Activated CD4-positive, alpha-beta T cell treated with anti-CD3 and anti-CD28 coated beads, Interleukin-2, amount 10 ng/mL, durations not matched to agents 24 days and 14 days (primary cell): ENCODE measurements around the gene DPT. TPM values are rescaled to one million over a fixed set of nuclear protein-coding genes. Genes with fewer than 3 reads are reported as not detected.

Experiments
- DNase-seq: peaks from one replicate; pipeline ENCODE4 v3.0.0; 2022
- H3K27ac Mint-ChIP-seq: one replicate; pipeline ENCODE4 v1.8.0; 2022; ENCODE audit warnings: mild to moderate bottlenecking, mixed read lengths
- H3K27me3 Mint-ChIP-seq: one replicate; pipeline ENCODE4 v1.8.0; 2022; ENCODE audit warnings: mixed read lengths
- H3K36me3 Mint-ChIP-seq: one replicate; pipeline ENCODE4 v1.8.0; 2022; ENCODE audit warnings: low read depth, mild to moderate bottlenecking, mixed read lengths
- H3K4me1 Mint-ChIP-seq: one replicate; pipeline ENCODE4 v1.8.0; 2021; ENCODE audit warnings: mixed read lengths
- H3K4me3 Mint-ChIP-seq: one replicate; pipeline ENCODE4 v1.8.0; 2022; ENCODE audit warnings: mild to moderate bottlenecking, moderate library complexity, mixed read lengths
- H3K9me3 Mint-ChIP-seq: one replicate; pipeline ENCODE4 v1.8.0; 2021; ENCODE audit warnings: mixed read lengths
- intact Hi-C: fragments of 100-400 bp; cut with micrococcal nuclease; formaldehyde crosslinking; loops from one replicate; pipeline ENCODE4 v1.15.1; 2023
- total RNA-seq: library from RNA; stranded (reverse); gene quantifications from 2 replicates; pipeline ENCODE4 v1.2.3, GENCODE V29; 2022

The DPT gene
- total RNA-seq, 1 donor from 2014 or later = not detected

GRCh38 chr1:168700575-168701268 lies 28.3 kb downstream of the DPT start:
- Mint-ChIP-seq H3K9me3 (no peaks in the 10 kb centered on the region), H3K36me3 (no peaks in the 10 kb centered on the region), H3K27me3 (peaks cover 17% of the 10 kb centered on the region), H3K4me1 (no peaks in the 10 kb centered on the region), H3K27ac (no peak overlapping the region), H3K4me3 (no peak overlapping the region)
- intact Hi-C loops = no loop called here
- DNase-seq = no peak

DNA sequence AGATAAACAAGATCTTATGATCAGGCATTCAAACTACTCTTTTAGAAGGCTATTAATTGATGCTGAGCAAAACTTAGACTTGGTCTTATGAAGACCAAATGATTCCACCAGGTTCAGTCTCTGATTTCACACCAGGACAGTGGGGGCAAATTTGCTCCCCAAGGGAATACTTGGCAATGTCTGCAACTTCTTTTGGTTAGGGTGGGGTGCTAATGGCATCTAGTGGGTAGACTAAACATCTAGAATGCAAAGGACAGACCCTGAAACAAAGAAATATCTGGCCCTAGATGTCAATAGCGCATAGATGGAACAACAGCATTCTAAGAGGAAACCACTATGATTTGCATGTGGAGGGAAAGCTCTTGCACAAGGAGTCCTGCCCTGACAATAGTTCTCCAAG lies 30.6 kb downstream of the DPT start:
- Mint-ChIP-seq H3K4me1 (no peaks in the 10 kb centered on the region), H3K27ac (no peak overlapping the region), H3K4me3 (no peak overlapping the region), H3K9me3 (no peaks in the 10 kb centered on the region), H3K36me3 (no peaks in the 10 kb centered on the region), H3K27me3 (peaks cover 4% of the 10 kb centered on the region)
- intact Hi-C loops = no loop called here
- DNase-seq = no peak

GRCh38 chr1:168697356-168698126 lies 31.5 kb downstream of the DPT start:
- no peaks in the 10 kb centered on the region for H3K9me3 Mint-ChIP-seq
- no peak for DNase-seq
- no peak overlapping the region for H3K27ac Mint-ChIP-seq
- no peaks in the 10 kb centered on the region for H3K4me1 Mint-ChIP-seq
- H3K27me3 Mint-ChIP-seq = peaks cover 4% of the 10 kb centered on the region
- intact Hi-C loops = no loop called here
- no peaks in the 10 kb centered on the region for H3K36me3 Mint-ChIP-seq
- H3K4me3 Mint-ChIP-seq = no peak overlapping the region

DNA sequence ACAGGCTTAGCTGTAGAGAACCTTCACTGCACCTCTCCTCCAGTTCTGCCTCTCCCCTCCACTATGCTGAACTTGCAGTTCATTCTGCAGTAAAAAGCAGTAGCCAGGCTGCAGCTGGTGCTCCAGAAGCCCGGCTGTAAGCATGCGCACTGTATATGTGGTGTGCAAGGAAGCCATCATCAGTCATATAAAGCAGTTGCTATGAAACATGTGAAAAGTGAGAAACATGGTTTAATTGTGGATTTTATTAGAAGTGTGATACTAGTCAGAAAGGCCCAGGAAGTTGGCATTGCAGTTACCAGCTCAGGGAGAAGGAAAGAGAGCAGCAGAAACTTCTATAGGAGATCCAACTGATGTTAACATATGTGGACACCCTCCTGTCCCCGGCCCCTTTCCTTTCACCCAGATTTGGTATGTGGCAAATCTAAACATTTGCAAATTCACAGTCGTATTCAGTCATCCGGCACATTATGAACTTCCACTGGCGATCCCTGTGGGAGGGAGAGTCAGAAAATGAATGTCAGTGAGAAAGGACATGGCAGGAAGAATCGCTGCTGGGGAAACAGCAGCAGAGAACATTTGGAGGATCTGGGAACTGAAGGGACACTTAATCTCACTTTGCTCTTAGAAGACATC lies 32.8 kb downstream of the DPT start:
- H3K36me3 Mint-ChIP-seq = no peaks in the 10 kb centered on the region
- intact Hi-C loops = no loop called here
- H3K27me3 Mint-ChIP-seq = peaks cover 4% of the 10 kb centered on the region
- H3K9me3 Mint-ChIP-seq = no peaks in the 10 kb centered on the region
- H3K4me1 Mint-ChIP-seq = no peaks in the 10 kb centered on the region
- DNase-seq = no peak
- no peak overlapping the region for H3K4me3 Mint-ChIP-seq
- no peak overlapping the region for H3K27ac Mint-ChIP-seq

- Mint-ChIP-seq H3K36me3 (no peaks in the 10 kb centered on the region), H3K27ac (no peak overlapping the region), H3K4me1 (no peaks in the 10 kb centered on the region), H3K27me3 (peaks cover under 1% of the 10 kb centered on the region), H3K4me3 (no peak overlapping the region), H3K9me3 (no peaks in the 10 kb centered on the region)
- intact Hi-C loops = no loop called here
- DNase-seq = no peak
Observed at GRCh38 chr1:168693872-168694238, 35.2 kb downstream of the DPT start.

- Mint-ChIP-seq H3K4me1 (no peaks in the 10 kb centered on the region), H3K27ac (no peak overlapping the region), H3K27me3 (peaks cover 2% of the 10 kb centered on the region), H3K9me3 (no peaks in the 10 kb centered on the region), H3K36me3 (no peaks in the 10 kb centered on the region), H3K4me3 (no peak overlapping the region)
- no peak for DNase-seq
- intact Hi-C loops = no loop called here
Observed at GRCh38 chr1:168693197-168693871, 35.7 kb downstream of the DPT start.

DNA sequence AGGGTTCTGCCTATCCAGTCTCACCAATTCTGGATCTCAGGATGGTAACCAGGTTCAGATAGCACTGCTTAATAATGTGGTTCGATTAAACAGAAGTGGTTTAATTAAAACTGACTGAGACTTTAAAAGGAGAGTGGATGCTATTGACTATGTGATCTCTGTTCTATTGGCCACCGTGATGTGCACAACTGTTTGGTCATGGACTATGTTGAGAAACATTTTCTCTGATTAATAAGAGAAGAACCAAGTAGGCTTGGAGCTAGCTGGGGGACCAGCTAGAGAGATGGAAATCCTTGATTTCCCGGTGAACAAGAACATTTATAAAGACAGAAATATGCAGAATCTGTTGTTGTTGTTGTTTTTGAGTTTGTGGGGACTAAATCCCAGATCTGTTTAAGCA lies 36.5 kb downstream of the DPT start:
- Mint-ChIP-seq H3K27me3 (peaks cover 2% of the 10 kb centered on the region), H3K4me1 (no peaks in the 10 kb centered on the region), H3K9me3 (no peaks in the 10 kb centered on the region), H3K27ac (no peak overlapping the region), H3K4me3 (no peak overlapping the region), H3K36me3 (no peaks in the 10 kb centered on the region)
- DNase-seq = no peak
- intact Hi-C loops = no loop called here

- Mint-ChIP-seq H3K4me1 (no peaks in the 10 kb centered on the region), H3K27me3 (peaks cover 6% of the 10 kb centered on the region), H3K4me3 (no peak overlapping the region), H3K36me3 (no peaks in the 10 kb centered on the region), H3K27ac (no peak overlapping the region), H3K9me3 (no peaks in the 10 kb centered on the region)
- intact Hi-C loops = no loop called here
- no peak for DNase-seq
Observed at GRCh38 chr1:168691541-168691940, 37.5 kb downstream of the DPT start.

DNA sequence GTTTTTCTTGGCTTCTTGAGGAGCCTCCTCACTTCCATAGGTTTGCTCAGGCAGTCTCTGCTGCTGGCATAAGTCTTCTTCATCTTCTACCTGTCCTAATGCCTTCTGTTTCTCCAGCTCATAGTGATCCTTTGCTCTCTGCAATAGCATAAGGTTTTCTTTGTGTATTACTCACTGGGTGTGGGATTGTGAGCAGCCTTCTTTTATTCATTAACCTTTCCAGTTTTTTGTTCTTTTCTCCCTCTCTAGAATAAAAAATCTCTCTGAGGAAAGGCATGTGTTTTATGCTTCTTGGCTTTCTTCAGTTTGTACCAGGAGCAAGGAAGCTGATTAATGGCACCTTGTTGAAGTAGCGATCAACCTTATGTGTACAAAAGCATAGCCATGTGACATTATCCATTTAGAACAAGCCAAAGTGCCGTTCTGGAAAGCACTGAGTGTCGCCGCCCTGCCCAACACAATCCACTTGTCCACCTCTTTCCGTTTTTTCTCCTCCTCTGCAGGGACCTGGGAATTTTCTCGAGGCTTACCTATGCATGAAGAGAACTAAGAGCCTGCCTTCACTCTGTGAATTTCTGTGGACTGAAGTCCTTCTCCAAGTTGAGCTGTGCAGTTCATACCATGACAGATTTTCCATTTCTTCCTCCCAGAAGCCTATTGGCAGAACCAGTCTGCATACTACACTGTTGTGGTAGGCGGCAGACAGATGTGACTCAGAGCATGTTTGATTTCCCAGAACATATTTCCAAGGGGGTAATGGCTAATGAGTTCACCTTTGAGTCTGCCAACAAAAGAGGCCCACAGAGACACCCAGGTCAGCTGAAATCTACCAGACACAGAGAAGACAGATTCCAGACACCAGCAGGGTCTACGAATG lies 39.0 kb downstream of the DPT start:
- DNase-seq = no peak
- Mint-ChIP-seq H3K4me3 (no peak overlapping the region), H3K27ac (no peak overlapping the region), H3K27me3 (peaks cover 8% of the 10 kb centered on the region), H3K36me3 (no peaks in the 10 kb centered on the region), H3K9me3 (no peaks in the 10 kb centered on the region), H3K4me1 (no peaks in the 10 kb centered on the region)
- intact Hi-C loops = no loop called here

DNA sequence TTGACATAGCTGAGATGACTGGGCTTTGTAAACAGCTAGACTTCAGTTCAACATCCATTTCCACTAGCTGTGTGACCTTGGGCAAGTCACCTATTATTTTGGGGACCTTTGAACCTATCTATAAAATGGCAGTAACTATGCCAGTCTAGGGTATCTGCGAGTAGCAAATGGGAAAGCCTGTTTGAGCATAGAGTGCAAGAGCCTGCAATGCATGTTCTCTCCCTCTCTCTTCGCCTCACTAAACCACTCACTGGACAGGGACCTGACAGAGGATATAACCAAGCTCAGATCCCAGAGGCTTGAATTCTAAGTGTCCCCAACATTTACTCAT lies 39.7 kb downstream of the DPT start:
- Mint-ChIP-seq H3K36me3 (no peaks in the 10 kb centered on the region), H3K27ac (no peak overlapping the region), H3K4me3 (no peak overlapping the region), H3K9me3 (no peaks in the 10 kb centered on the region), H3K4me1 (no peaks in the 10 kb centered on the region), H3K27me3 (peaks cover 9% of the 10 kb centered on the region)
- intact Hi-C loops = no loop called here
- no peak for DNase-seq

- intact Hi-C loops = no loop called here
- Mint-ChIP-seq H3K36me3 (no peaks in the 10 kb centered on the region), H3K4me1 (no peaks in the 10 kb centered on the region), H3K4me3 (no peak overlapping the region), H3K27me3 (peaks cover 9% of the 10 kb centered on the region), H3K9me3 (no peaks in the 10 kb centered on the region), H3K27ac (no peak overlapping the region)
- no peak for DNase-seq
Observed at GRCh38 chr1:168688644-168689326, 40.2 kb downstream of the DPT start.

DNA sequence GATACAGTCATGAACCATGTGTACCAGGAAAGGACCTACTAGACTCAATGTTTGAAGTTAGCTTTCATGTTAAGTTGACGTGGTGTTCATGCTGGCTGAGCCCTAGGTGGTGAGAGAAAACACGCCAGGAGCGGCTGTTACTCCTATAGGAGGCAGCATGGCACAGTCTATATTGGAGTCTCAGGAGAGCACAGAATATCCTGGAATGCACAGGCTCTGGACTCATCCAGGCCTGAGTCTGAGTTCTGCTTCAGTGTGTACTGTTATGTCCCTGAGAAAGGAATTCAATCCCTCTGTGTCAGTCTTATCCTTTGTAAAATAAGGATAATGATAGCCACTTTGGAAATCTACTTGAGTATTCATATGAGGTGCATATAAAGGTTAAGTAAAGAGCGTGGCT lies 41.2 kb downstream of the DPT start:
- H3K9me3 Mint-ChIP-seq = no peaks in the 10 kb centered on the region
- intact Hi-C loops = no loop called here
- peaks cover 9% of the 10 kb centered on the region for H3K27me3 Mint-ChIP-seq
- no peak overlapping the region for H3K27ac Mint-ChIP-seq
- no peaks in the 10 kb centered on the region for H3K36me3 Mint-ChIP-seq
- DNase-seq = no peak
- H3K4me3 Mint-ChIP-seq = no peak overlapping the region
- no peaks in the 10 kb centered on the region for H3K4me1 Mint-ChIP-seq

GRCh38 chr1:168686666-168687065 lies 42.3 kb downstream of the DPT start:
- H3K4me3 Mint-ChIP-seq = no peak overlapping the region
- H3K9me3 Mint-ChIP-seq = peaks cover 4% of the 10 kb centered on the region
- DNase-seq = no peak
- H3K27me3 Mint-ChIP-seq = peaks cover 13% of the 10 kb centered on the region
- no peaks in the 10 kb centered on the region for H3K36me3 Mint-ChIP-seq
- intact Hi-C loops = no loop called here
- no peak overlapping the region for H3K27ac Mint-ChIP-seq
- H3K4me1 Mint-ChIP-seq = no peaks in the 10 kb centered on the region
